ENCODE data around the gene CNBD2.
"Not testable (repeated sequence)": the region's sequence is repeated elsewhere in the genome, so short reads cannot be mapped to it uniquely, and the experiment has no call there.

Gene CNBD2

GRCh38 chr20:36079486-36079885 is 111.1 kb downstream of the CNBD2 start:
- H3K27ac Mint-ChIP-seq, result no peak overlapping the region
- H3K27me3 Mint-ChIP-seq, result peaks cover 15% of the 10 kb centered on the region
- no peaks in the 10 kb centered on the region for H3K36me3 Mint-ChIP-seq (ENCODE audit: low read depth)
- H3K4me3 Mint-ChIP-seq, result no peak overlapping the region
- no peaks in the 10 kb centered on the region for H3K9me3 Mint-ChIP-seq
- peaks cover 6% of the 10 kb centered on the region for H3K4me1 Mint-ChIP-seq (ENCODE audit: low read depth)

- not testable (repeated sequence) for H3K36me3 Mint-ChIP-seq (ENCODE audit: low read depth); H3K4me1 Mint-ChIP-seq (ENCODE audit: low read depth); H3K9me3 Mint-ChIP-seq; H3K27ac Mint-ChIP-seq; H3K4me3 Mint-ChIP-seq
- H3K27me3 Mint-ChIP-seq, result peaks cover 18% of the 10 kb centered on the region
These were observed 111.6 kb downstream of the CNBD2 start for GRCh38 chr20:36079984-36080383.

All from stimulated activated naive CD8-positive, alpha-beta T cell treated with anti-CD3 and anti-CD28 coated beads, Interleukin-15, Interleukin-2, amounts not matched to agents 100 ng/mL and 50 ng/mL, for 24 hours (primary cell).